Hematopoietic multipotent progenitor cell treated with erythropoietin and hydrocortisone succinate and interleukin-3 and kit ligand, for 6 days (in vitro differentiated cells): ENCODE measurements around the gene CLEC10A.
A peak's percentile ranks its signal among the peaks of the same experiment; 100 is the strongest.
"Not testable (repeated sequence)": the region's sequence is repeated elsewhere in the genome, so short reads cannot be mapped to it uniquely, and the experiment has no call there.

Experiments
- DNase-seq: peaks from one replicate; pipeline ENCODE4 v3.0.0-alpha.2; 2015

CLEC10A gene

DNA sequence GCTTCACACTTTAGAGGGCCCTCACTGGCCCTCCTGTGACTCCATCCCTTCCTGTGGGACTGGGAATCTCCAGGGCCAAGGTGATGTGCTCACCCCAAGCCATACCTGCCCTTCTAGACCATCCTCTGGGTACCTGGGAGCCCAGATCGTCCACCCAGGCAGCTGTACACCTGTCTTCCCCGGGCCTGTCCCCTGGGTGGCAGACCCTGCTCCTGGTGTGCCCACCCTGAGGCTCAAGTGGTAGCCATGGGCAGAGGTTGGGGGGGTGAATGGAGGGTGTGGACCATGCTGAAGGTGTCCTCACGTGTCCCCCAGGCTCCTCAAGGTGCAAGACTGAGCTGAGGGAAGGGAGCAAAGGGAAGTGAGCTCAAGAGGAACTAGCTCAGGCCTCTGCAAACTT is 9.3 kb downstream of the CLEC10A start:
- DNase-seq, result no peak

DNA sequence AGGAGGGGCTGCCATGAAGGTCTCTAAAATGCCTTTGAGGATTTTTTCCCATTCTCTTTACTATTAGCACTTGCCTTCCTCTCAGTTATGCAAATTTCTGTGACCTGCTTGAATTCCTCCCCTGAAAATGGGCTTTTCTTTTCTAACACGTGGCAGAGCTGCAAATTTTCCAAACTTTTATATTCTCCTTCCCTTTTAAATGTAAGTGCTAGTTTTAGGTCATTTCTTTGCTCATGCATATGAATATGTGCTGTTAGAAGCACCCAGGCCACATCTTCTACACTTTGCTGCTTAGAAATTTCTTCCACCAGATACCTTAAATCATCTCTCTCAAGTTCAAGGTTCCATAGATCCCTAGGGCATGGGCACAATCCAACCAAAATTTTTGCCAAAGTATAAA is 11.8 kb downstream of the CLEC10A start:
- no peak for DNase-seq

DNA sequence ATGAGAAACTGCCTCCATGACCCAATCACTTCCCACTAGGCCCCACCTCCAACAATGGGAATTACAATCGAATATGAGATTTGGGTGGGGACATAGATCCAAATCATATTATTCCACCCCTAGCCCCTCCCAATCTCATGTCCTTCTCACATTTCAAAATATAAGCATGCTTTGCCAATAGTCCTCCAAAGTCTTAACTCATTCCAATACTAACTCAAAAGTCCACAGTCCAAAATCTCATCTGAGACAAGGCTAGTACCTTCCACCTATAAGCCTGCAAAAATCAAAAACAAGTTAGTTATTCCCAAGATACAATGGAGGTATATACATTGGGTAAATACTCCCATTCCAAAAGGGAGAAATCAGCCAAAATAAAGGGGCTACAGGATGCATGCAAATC is 12.9 kb downstream of the CLEC10A start:
- no peak for DNase-seq

DNA sequence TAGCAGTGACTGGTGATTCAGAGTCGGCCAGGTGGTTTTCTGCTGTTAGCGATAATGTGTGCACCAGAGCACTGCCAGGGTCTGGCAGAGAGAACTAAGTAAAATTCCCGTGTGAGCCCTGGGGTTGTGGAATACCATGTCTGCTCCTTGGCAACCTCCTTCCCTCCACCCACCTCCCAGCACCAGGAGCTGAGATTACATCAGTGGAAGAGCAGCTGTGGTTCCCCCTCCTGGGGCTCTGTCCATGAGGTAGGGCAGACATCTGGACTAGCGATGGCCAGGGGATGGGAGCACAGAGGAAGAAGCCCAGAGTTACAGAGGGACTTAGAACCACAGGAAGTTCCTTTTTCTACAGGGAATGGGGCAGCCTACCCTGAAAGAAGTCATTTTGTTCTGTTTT is 15.8 kb downstream of the CLEC10A start:
- no peak for DNase-seq

DNA sequence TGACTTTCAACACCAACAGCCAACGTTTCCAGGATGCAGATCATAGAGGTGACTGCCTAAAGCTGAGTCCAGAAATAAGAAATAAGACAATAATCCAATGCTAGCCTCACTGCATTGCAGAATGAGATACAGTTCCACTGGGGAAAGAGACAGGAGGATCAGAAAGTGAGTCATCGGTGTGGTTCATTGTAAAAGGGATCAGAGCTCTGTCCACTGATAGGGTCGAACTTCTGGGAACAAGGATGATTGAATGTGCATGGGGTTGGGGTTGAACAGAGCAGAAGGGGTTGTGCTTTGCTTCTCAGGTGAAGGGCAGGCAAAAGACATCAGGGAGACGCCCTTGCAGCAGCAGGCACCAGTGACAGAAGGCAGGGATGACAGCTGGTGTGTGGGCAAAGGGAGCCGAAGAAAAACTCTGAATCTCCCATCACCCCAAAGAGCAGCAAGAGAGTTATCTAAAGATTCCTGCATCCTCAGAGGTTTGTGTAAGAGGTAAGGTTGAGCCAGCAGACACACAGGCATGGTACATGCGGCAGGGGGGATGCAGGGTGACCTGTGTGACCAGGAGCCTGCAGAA is 16.4 kb downstream of the CLEC10A start:
- no peak for DNase-seq

DNA sequence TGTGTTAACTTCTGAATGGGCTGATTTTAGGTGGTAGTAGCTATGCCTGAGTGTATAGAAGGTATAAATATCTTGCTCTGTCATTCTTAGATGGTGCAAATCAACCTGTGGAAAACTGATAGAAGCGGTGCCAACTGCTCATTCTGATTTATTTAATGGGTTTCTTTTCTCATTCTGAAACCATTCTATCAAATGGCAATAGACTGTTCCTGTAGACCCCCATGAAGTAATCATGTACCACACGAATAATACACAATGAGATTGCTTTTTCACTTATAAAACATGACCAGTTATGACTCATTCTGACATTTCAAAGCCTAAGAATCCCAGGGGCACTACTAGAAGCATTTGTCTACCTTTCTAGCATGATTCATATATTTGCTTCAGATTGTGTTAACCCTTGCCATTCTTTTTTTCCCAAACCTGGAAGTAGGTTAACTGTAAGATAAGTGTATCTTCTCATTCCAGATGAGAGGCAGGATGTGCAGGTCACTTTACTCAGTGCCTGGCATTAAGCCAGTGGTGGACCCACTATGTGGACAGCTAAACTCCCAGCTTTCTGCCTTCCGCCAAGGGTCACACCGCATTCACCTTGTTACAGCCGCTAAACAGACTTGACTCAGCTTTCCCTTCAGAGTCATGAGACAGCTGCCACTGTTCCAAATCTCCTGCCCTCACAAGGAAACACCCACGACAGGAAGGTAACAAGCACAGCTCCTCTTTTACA is 19.7 kb downstream of the CLEC10A start:
- DNase-seq, result no peak

DNA sequence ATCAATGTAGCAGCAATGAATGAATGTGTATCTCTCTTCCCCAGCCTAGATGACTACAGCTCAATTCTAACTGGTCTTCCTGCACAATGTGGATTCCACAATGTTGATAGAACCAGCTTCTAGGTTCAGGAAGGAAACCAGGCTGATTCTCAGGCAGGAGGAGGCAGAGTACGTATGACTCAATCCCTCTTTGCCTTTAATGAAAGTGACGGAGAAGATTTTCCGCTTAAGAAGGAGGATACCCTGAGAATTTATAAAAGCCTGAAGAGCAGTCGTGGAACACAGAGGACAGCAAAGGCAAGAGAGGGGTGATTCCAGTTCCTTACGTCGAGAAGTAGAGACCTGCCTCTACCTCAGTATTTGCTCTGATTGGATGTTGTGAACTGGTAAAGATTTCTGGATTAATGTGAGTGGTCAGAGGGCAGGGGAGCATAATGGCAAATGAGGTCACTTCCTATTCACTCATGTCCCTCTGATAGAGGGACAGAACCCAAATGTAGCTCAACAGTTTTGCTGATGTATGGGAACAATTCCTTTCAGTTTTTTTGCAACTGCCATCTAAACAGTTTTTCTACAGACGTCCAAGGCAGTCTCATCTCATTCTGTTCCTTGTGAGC is 21.1 kb downstream of the CLEC10A start:
- no peak for DNase-seq

DNA sequence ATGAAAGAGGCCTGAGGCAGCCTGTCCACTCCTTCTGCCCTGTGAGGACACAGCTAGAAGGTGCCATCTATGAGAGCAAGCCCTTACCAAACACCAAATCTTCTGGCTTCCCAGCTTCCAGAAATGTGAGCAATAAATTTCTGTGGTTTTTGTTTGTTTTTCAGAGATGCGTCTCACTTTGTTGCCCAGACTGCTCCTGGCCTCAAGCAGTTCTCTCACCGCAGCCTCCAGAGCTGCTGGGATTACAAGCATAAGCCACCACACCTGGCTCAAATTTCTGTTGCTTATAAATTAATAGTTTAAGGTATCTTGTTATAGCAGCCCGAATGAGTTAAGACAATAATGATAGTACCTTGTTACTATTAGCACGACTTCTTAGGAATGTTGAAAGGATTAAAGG is 23.7 kb downstream of the CLEC10A start:
- DNase-seq, result no peak

DNA sequence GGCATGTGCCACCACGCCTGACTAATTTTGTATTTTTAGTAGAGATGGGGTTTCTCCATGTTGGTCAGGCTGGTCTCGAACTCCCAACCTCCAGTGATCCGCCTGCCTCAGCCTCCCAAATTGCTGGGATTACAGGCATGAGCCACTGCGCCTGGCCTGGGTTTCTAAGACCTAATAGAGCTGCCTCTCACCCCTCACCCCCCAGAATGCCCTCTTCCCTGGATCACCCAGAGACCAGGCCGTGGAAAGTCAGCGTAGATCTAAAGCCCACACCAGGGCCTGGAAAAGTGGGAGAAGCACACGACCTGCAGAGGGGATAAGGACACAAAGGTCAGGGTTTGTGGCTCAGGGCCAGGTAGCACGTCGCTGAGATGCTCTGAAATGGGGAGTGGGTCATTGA is 29.5 kb downstream of the CLEC10A start:
- not testable (repeated sequence) for DNase-seq

DNA sequence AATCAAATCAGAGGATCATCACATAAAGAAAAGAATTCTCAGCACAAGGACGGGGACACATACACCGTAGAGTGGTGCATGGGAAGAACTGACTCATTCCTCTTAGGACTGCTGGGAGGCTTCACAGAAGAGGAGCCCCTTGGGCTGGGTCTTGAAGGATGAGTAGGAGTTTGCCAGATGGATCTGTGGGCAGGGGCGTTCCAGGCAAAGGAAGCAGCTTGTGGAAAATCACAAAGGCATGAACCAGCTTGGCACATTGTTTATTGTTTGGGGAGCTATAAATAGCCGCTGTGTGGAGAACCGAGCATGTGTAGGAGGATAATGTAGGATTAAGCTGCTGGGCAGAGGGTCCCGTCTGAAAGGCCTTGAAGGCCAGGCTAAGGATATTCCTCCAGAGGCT is 31.1 kb downstream of the CLEC10A start:
- no peak for DNase-seq

DNA sequence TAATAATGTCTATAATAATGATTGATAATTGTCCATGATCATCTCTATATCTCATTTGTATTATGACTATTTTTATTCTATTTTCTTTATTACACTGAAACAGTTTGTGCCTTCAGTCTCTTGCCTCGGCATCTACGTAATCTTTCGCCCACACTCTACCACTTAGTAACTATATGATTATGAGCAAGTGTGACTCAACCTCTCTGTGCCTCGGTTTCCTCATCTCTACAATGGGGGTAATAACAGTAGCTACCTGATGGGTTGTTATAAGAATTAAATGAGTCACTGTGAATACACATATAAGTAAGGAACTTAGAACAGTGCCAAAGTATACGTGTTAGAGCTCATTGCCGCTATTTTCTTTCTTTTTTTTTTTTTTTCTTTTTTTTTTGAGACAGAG is 32.5 kb downstream of the CLEC10A start:
- no peak for DNase-seq

DNA sequence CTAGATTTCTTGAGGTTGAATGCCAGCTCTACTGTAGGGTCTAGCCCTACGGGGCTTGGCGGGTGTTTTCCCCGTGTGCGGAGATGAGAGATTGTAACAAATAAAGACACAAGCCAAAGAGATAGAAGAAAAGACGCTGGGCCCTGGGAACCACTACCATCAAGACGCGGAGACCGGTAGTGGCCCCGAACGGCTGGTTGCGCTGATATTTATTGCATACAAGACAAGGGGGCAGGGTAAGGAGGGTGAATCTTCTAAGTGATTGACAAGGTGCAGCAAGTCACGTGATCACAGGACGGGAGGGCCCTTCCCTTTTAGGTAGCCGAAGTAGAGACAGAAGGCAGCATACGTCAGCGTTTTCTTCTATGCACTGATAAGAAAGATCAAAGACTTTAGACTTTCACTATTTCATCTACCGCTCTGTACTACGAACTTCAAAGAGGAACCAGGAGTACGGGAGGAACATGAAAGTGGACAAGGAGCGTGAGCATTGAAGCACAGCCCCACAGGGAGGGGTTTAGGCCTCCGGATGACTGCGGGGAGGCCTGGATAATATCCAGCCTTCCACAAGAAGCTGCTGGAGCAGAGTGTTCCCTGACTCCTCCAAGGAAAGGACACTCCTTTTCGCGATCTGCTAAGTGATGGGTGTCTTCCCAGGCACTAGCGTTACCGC is 33.2 kb downstream of the CLEC10A start:
- DNase-seq, result peak; percentile 77

DNA sequence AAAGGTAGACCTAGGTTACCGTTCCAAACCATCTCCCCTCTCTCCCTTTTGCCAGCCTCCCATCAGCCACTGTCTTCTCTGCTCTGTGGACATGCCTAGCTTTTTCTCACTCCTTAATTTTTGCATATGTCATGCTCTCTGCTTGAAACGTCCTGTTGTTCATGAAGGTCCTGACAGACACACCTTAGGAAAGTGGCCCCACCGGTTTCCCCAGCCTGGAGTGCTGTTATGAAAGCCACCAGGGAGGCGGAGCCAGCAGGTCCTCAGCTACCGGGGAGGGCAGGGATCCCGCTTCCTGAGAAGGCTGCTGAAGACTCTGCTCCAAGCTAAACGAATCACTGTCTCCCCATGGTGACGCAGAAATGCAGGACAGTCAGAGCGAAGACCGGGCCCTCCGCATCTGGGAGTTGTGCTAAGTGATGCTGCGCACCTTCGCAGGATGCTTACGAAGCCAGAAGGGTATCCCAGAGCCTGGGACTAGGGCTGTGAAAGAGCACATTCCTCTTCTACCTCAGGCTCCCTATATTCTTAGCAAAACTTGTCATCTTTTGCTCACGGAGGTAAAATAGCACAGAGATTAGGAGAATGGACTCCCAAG is 33.8 kb downstream of the CLEC10A start:
- DNase-seq, result no peak

DNA sequence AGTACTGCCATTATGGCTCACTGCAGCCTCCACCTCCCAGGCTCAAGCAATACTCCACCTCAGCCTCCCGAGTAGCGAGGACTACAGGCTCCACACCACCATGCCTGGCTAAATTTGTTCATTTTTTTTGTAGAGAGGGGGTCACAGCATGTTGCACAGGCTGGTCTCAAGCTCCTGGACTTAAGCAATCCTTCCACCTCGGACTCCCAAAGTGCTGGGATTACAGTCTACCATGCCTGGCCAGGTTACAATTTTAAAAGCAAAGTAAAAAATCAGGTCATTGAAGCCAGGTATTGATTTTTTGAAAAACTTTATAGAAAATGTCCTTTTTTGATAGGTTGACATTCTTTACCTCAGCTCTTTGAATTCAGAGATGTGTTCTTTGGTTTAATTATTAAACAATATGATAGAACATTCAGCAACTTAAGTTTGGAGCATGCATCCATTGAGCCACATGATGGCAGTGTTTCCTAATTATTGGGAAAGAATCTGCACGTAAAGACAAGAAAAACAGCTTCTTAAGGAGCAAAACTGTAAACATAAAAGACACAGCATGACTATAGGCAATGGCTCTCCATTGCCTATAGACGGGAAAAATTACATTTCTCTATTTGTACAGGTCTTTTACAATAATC is 34.4 kb downstream of the CLEC10A start:
- peak; percentile 87 for DNase-seq

DNA sequence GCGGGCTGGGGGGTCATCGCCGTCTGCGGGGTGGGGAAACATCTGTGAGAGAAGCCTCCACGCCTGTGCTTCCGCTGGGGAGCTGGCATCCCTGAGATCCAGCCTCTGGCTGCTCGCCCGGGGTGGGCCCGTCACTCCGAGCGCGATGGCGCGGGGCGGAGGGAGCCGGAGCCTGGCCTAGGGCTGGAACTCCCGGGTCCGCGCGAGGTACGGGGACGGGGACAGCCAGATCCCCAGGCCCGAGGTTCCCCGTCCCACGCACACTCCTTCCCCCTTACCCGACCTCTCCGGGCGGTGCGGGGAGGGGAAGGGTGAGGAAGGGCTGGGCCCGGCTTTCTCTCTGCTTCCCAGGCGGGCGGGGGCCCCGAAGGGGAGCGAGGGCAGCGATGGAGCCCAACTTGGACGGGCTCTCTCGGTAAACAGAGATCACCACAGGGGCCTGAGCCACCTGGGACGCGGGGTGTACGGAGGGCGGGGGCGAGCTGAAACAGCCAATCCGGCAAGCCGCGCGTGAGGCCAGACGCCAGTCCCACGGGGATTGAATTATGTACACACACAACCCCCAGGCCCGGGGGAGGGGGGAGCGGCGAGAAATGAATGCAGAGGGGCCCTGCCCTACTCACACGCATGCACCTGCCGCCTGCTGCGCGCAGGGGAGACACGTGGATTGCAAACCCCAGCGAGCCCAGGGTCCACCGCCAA is 36.4 kb downstream of the CLEC10A start, which contains the start of gene SLC16A11:
SLC16A11 (minus strand) TSS at position 596 of the 702 bp plus-strand sequence; CDS start at position 17, 579 bp downstream.
- no peak for DNase-seq

DNA sequence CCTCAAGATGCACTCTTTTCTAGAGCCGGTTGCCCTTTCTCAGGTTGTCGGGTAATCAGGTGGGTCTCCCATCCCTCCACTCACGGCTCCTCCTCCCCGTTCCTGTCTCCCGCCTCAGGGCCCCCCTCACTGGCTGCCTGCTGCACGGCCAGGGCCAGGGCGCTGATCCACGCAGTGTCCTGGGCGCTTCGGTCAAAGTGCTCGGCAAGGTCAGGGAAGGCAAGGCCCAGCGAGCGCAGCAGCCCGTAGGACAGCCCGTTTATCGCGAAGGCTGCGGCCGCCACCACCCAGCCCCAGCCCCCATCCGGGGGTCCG is 36.9 kb downstream of the CLEC10A start:
- DNase-seq, result no peak

DNA sequence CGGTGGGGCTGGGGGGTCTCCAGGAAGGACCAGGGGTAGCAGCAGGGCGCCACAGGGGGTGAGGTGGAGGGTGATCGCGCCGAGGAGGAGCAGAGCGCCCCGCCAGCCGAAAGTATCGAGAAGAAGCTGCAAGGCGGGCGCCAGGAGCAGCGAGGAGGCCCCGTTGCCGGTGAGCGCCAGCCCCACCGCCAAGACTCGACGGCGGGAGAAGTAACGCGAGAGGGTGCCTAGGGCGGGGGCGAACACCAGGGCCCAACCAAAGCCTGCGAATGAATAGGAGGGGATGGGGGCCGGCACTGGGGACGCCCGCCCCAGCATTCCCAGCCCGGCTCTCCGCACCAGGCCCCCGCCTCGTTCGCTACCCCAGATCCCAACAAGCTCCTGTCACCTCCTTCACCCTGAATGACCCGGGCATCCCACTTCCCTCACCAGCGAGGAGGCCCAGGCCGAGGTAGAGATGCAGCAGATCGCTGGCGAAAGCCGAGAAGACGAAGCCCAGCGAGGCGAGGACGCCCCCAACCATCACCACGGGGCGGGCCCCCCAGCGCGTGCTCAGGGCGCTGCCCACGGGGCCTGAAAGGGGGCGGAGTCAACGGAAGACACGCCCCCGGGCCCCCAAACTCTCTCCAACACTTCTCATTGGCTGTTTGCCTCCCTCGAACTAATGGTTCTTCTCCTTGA is 37.4 kb downstream of the CLEC10A start:
- peak; percentile 35 for DNase-seq

DNA sequence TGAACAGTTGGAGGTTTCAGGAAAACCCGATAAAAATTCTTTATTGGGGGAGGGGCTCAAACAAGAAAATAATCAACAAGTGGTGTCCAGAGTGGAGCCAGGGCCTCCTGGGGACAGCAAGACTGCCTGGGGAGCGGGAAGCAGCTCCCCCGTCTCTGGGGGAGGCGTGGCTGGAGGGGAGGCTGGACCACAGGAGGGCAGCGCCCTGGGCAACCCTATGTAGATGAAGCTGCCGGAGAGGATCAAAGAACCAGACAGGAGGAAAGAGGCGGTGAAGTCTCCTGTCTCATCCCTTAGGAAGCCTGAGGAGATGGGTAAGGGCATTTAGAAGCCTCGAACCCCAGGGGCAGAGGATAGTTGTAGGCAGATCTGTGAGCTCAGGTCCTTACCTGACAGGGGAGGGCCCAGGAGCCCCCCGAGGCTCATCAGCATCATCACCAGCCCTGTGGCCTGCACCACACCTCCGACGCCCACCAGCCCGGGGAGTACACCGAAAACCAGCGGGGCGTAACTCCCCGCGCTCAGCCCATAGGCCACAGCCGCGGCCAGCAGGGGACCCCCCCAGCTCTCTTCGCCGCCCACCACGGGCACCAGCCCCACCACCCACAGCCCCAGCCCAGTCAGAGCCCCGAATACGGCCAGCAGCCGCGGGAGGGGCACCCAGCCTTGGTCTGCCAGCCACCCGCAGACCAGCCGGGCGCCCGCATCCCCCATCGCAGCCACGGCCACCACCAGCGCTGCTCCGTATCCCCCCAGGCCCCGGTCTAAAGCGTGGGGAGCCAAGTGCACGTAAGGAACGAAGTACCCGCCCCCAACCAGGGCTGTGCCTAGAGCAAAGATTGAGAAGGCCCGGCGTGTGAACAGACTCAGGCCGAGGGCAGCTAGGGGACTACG is 38.2 kb downstream of the CLEC10A start:
- no peak for DNase-seq

DNA sequence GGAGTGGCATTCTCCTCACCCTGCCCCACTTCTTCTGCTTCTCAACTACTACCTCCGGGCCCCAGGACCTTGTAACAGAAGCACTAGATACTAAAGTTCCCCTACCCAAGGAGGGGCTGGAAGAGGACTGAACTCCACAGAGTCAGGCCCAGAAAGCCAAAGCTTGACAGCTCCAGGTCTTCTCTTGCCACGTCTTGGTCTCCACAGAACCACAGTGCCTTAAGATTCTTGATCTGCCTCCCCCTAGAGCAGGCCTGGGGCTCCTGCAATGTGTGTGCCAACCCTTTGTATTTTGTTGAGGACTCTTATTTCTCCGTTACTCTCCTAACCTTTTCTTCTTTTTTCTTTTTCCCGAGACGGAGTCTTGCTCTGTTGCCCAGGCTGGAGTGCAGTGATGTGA is 40.2 kb downstream of the CLEC10A start:
- peak; percentile 30 for DNase-seq

DNA sequence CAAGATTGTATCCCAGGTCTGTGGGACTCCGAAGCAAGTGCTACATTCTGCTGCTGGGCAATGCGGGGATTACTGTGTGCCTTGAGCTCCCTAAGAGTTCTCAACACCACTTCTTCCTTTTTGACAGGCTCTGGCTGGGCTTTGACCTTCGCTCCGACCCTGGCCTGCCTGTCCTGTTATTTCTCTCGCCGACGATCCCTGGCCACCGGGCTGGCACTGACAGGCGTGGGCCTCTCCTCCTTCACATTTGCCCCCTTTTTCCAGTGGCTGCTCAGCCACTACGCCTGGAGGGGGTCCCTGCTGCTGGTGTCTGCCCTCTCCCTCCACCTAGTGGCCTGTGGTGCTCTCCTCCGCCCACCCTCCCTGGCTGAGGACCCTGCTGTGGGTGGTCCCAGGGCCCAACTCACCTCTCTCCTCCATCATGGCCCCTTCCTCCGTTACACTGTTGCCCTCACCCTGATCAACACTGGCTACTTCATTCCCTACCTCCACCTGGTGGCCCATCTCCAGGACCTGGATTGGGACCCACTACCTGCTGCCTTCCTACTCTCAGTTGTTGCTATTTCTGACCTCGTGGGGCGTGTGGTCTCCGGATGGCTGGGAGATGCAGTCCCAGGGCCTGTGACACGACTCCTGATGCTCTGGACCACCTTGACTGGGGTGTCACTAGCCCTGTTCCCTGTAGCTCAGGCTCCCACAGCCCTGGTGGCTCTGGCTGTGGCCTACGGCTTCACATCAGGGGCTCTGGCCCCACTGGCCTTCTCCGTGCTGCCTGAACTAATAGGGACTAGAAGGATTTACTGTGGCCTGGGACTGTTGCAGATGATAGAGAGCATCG is 41.8 kb downstream of the CLEC10A start:
- no peak for DNase-seq
